Hindlimb muscle (tissue), 1 donor: ENCODE data around the gene PIK3R6. TPM values are rescaled to one million over a fixed set of nuclear protein-coding genes. Genes with fewer than 3 reads are reported as not detected.

ENCODE experiments used
- polyA plus RNA-seq: library from polyadenylated mRNA; unstranded; fragments of 120-200 nt; gene quantifications from one replicate; pipeline ENCODE4 v1.2.1, GENCODE V29; 2013; ENCODE audit not compliant: insufficient read length

The PIK3R6 gene
- polyA plus RNA-seq, 1 donor: 5.4 TPM

Other genes starting within 250 kb of the PIK3R6 start
- 56.8 TPM for gene MYH10, start 236.9 kb downstream of the PIK3R6 start, polyA plus RNA-seq
- gene CCDC42, start 122.8 kb downstream of the PIK3R6 start, polyA plus RNA-seq: not detected
- gene SPDYE4, start 109.1 kb downstream of the PIK3R6 start, polyA plus RNA-seq: 0.86 TPM
- gene MFSD6L, start 68.3 kb downstream of the PIK3R6 start, polyA plus RNA-seq: 0.46 TPM
- gene PIK3R5, start 98.0 kb upstream of the PIK3R6 start, polyA plus RNA-seq: 2.2 TPM
- 4.4 TPM for gene NTN1, start 153.8 kb upstream of the PIK3R6 start, polyA plus RNA-seq